HepG2 (cell line): ENCODE data around the gene VPS11.

Experiments used
- CHCHD3 ChIP-seq: sonication (generic); formaldehyde crosslinking; IDR thresholded peaks from 2 replicates; pipeline ENCODE4 v1.8.0; 2022; ENCODE audit warnings: mild to moderate bottlenecking, missing genetic modification reagents, moderate library complexity
- ZBTB26 ChIP-seq: IDR thresholded peaks from 2 replicates; pipeline ENCODE4 v1.6.1; 2016; ENCODE audit warnings: missing compliant biosample characterization, missing genetic modification reagents, borderline replicate concordance

GRCh38 chr11:119019996-119020395, 47.6 kb upstream of the VPS11 start:
- TF ChIP-seq CHCHD3 (CRISPR knock-in tag) (no peak), ZBTB26 (CRISPR knock-in tag) (no peak)
